GM11168 (cell line): ENCODE results near the gene CPNE2.
"Not testable (repeated sequence)": the region's sequence is repeated elsewhere in the genome, so short reads cannot be mapped to it uniquely, and the experiment has no call there.

Source experiments
- in situ Hi-C: fragments of 300-500 bp; cut with MboI; formaldehyde crosslinking; loops from one replicate; pipeline ENCODE4 v1.12.0; 2022; ENCODE audit warnings: low sequenced_read_pairs; ENCODE audit not compliant: unreplicated experiment

The CPNE2 gene

GRCh38 chr16:57091975-57092785 lies at the start of gene CPNE2:
CPNE2 (plus strand) TSS chr16:57092583; CDS start chr16:57110743, 18,160 bp downstream.
- in situ Hi-C loops = loop anchor here (5.0 kb wide), 1 partner anchor 65 kb away; no protein-coding TSS in a partner anchor

- in situ Hi-C loops = loop anchor here (10.0 kb wide), 1 partner anchor 178 kb away; the partner anchor contains the start of gene SLC12A3
These were observed 49.1 kb upstream of the CPNE2 start for GRCh38 chr16:57043248-57043647.

- in situ Hi-C loops = loop anchor here (10.0 kb wide), 1 partner anchor 180 kb away; the partner anchor contains the start of gene SLC12A3
These were observed 47.3 kb upstream of the CPNE2 start for GRCh38 chr16:57044931-57045693.

- in situ Hi-C loops = loop anchor here (10.0 kb wide), 1 partner anchor 181 kb away; the partner anchor contains the start of gene SLC12A3
These were observed 46.5 kb upstream of the CPNE2 start for GRCh38 chr16:57045694-57046381.

GRCh38 chr16:57048095-57048494 lies 44.3 kb upstream of the CPNE2 start:
- in situ Hi-C loops = loop anchor here (10.0 kb wide), 1 partner anchor 183 kb away; the partner anchor contains the start of gene SLC12A3

- in situ Hi-C loops = loop anchor here (10.0 kb wide), 1 partner anchor 185 kb away; the partner anchor contains the start of gene SLC12A3
These were observed 42.7 kb upstream of the CPNE2 start for GRCh38 chr16:57049678-57050077.

GRCh38 chr16:57051696-57052228 lies 40.6 kb upstream of the CPNE2 start:
- in situ Hi-C loops = no loop called here

- in situ Hi-C loops = no loop called here
These were observed 39.2 kb upstream of the CPNE2 start for GRCh38 chr16:57053206-57053605.

GRCh38 chr16:57054338-57054737 lies 38.0 kb upstream of the CPNE2 start:
- in situ Hi-C loops = no loop called here

- in situ Hi-C loops = loop anchor here (5.0 kb wide), 1 partner anchor 87 kb away; no protein-coding TSS in a partner anchor
These were observed 37.6 kb upstream of the CPNE2 start for GRCh38 chr16:57054771-57055170.

- in situ Hi-C loops = loop anchor here (5.0 kb wide), 1 partner anchor 88 kb away; no protein-coding TSS in a partner anchor
These were observed 36.7 kb upstream of the CPNE2 start for GRCh38 chr16:57055671-57056070.

GRCh38 chr16:57058291-57058861 lies 34.0 kb upstream of the CPNE2 start:
- in situ Hi-C loops = loop anchor here (5.0 kb wide), 1 partner anchor 91 kb away; no protein-coding TSS in a partner anchor

- in situ Hi-C loops = no loop called here
These were observed 31.9 kb upstream of the CPNE2 start for GRCh38 chr16:57060323-57061083.

- in situ Hi-C loops = no loop called here
These were observed 31.1 kb upstream of the CPNE2 start for GRCh38 chr16:57061084-57061905.

GRCh38 chr16:57062329-57062728 lies 30.1 kb upstream of the CPNE2 start:
- in situ Hi-C loops = no loop called here

- in situ Hi-C loops = not testable (repeated sequence)
These were observed 29.2 kb upstream of the CPNE2 start for GRCh38 chr16:57063189-57063588.

GRCh38 chr16:57064995-57065394 lies 27.4 kb upstream of the CPNE2 start:
- in situ Hi-C loops = no loop called here

- in situ Hi-C loops = no loop called here
These were observed 25.8 kb upstream of the CPNE2 start for GRCh38 chr16:57066625-57067024.
